K562 (cell line): ENCODE data around the gene TMEM270. TPM values are rescaled to one million over a fixed set of nuclear protein-coding genes. Genes with fewer than 3 reads are reported as not detected.
A peak's percentile ranks its signal among the peaks of the same experiment; 100 is the strongest.

Experiments used
- CCNT2 ChIP-seq: IDR thresholded peaks from 2 replicates; pipeline ENCODE4 v1.6.1; 2011; ENCODE audit warnings: borderline replicate concordance, low read depth, mild to moderate bottlenecking, moderate library complexity, mixed read lengths, low read length; ENCODE audit not compliant: insufficient read length; ENCODE audit errors: extremely low read depth
- CXXC5 ChIP-seq: fragments of 250-450 bp; sonication (Bioruptor Pico); IDR thresholded peaks from 2 replicates; pipeline ENCODE4 v1.8.0; 2022; ENCODE audit warnings: inconsistent platforms, mild to moderate bottlenecking, moderate library complexity
- FOXK2 ChIP-seq, 2 experiments: fragments of 450-650 bp; IDR thresholded peaks in 1 of 2; conservative IDR thresholded peaks in 1 of 2; 2 replicates each; pipeline ENCODE4 v1.6.1; 2016; ENCODE audit warnings: low read depth in 2 of 2, mild to moderate bottlenecking in 1 of 2
- HDAC1 ChIP-seq, 2 experiments: fragments of 450-650 bp; IDR thresholded peaks; 2 replicates each; pipeline ENCODE4 v1.6.1; 2016 to 2017; ENCODE audit warnings: inconsistent platforms in 1 of 2, mild to moderate bottlenecking in 1 of 2, moderate library complexity in 1 of 2
- HMGN3 ChIP-seq: IDR thresholded peaks from 2 replicates; pipeline ENCODE4 v1.6.1; 2011; ENCODE audit warnings: borderline replicate concordance, low read depth, mild to moderate bottlenecking, mixed read lengths, low read length; ENCODE audit not compliant: insufficient read length; ENCODE audit errors: extremely low read depth
- KDM5B ChIP-seq: fragments of 200-600 bp; sonication (generic); IDR thresholded peaks from 2 replicates; pipeline ENCODE4 v1.6.1; 2012; ENCODE audit warnings: low read depth, mild to moderate bottlenecking, moderate library complexity, low read length, control low read depth, inconsistent platforms; ENCODE audit not compliant: insufficient replicate concordance
- NCOA4 ChIP-seq: fragments of 450-650 bp; IDR thresholded peaks from 2 replicates; pipeline ENCODE4 v1.6.1; 2018; ENCODE audit warnings: mild to moderate bottlenecking; ENCODE audit not compliant: partially characterized antibody
- SRF ChIP-seq, 2 experiments: fragments of 250-450, 450-650 bp in 1 of 2; sonication (Bioruptor Pico) in 1 of 2; sonication (generic) in 1 of 2; formaldehyde crosslinking; IDR thresholded peaks; 2 replicates each; pipeline versions ENCODE4 v1.5.0 to v1.5.1; 2020 to 2022; ENCODE audit warnings: mild to moderate bottlenecking in 1 of 2, missing genetic modification reagents in 1 of 2
- ZBTB40 ChIP-seq, 2 experiments: fragments of 450-650 bp in 1 of 2; sonication (generic) in 1 of 2; formaldehyde crosslinking in 1 of 2; IDR thresholded peaks; 2 replicates each; pipeline versions ENCODE4 v1.7.1 to v1.9.0; 2016 to 2022; ENCODE audit warnings: inconsistent platforms in 1 of 2, mild to moderate bottlenecking in 1 of 2, missing genetic modification reagents in 1 of 2
- ZNF175 ChIP-seq: fragments of 200-800 bp; sonication (Bioruptor generic); IDR thresholded peaks from 2 replicates; pipeline ENCODE4 v1.6.1; 2016; ENCODE audit warnings: low read depth, mild to moderate bottlenecking, missing genetic modification characterization, missing compliant biosample characterization
- ZNF280A ChIP-seq: fragments of 450-650 bp; IDR thresholded peaks from 2 replicates; pipeline ENCODE4 v1.6.1; 2018; ENCODE audit warnings: mild to moderate bottlenecking, low read depth; ENCODE audit not compliant: partially characterized antibody
- polyA plus RNA-seq, 8 experiments: library from polyadenylated mRNA; depleted of rRNA in 4 of 8; stranded (reverse) in 5 of 8; unstranded in 3 of 8; fragments of >200 nt; fragmentation: Nextera tagmentation in 2 of 8; fragmentation: Illumina TruSeq in 1 of 8; extraction: Ambion mirVana in 2 of 8; extraction: Trizol in 1 of 8; gene quantifications; 2 replicates each; pipeline versions ENCODE4 v1.2.1 to v1.2.3, GENCODE V29; 2011 to 2014; ENCODE audit warnings: inconsistent platforms in 1 of 8, missing spikeins in 1 of 8
- total RNA-seq, 7 experiments: library from RNA; depleted of rRNA in 6 of 7; stranded (reverse); fragments of >200 nt in 6 of 7; fragmentation: Illumina TruSeq in 2 of 7; extraction: Trizol in 2 of 7; gene quantifications; 2 replicates each; pipeline versions ENCODE4 v1.2.1 to v1.2.3, GENCODE V29; 2011 to 2021; ENCODE audit warnings: low replicate concordance in 1 of 7
- TF ChIP-seq, protein P1 (sequence below): IDR thresholded peaks from 2 replicates; pipeline ENCODE4 v1.6.1; 2014; ENCODE audit warnings: antibody characterized with exemption

The TMEM270 gene
- total and polyA plus RNA-seq, 9 of the 15 experiments (the other 6 are each of a cell fraction or from before 2014, with no cell fraction given): not detected

GRCh38 chr7:73822319-73823173, 38.4 kb upstream of the TMEM270 start (continued):
- TF ChIP-seq ZNF280A: no peak
- TF ChIP-seq FOXK2 (conservative IDR thresholded peaks at IDR 0.05 in 1 of 2, IDR thresholded peaks at IDR 0.05 in 1 of 2; ENCODE audit: low read depth in 2 of 2): peak; percentile 47 to 51; a peak in 3 of 4 replicates
- TF ChIP-seq KDM5B: peak; percentile 49
- TF ChIP-seq CXXC5 (CRISPR knock-in tag): peak; percentile 53; the same call in 1 of the 2 replicates
- no peak for TF ChIP-seq ZBTB40 (IDR thresholded peaks at IDR 0.05)
- no peak for TF ChIP-seq ZBTB40 (CRISPR knock-in tag; IDR thresholded peaks at IDR 0.05)
- peak; percentile 83 for TF ChIP-seq CCNT2
- TF ChIP-seq ZNF175 (CRISPR knock-in tag): 0 out of 2 replicates have a peak, but pooled peaks have one; percentile 26
- TF ChIP-seq NCOA4: no peak
- TF ChIP-seq SRF (CRISPR knock-in tag; IDR thresholded peaks at IDR 0.05): peak in 1 of 2 experiments; percentile 87; a peak in 2 of 4 replicates
- TF ChIP-seq, protein P1, sequence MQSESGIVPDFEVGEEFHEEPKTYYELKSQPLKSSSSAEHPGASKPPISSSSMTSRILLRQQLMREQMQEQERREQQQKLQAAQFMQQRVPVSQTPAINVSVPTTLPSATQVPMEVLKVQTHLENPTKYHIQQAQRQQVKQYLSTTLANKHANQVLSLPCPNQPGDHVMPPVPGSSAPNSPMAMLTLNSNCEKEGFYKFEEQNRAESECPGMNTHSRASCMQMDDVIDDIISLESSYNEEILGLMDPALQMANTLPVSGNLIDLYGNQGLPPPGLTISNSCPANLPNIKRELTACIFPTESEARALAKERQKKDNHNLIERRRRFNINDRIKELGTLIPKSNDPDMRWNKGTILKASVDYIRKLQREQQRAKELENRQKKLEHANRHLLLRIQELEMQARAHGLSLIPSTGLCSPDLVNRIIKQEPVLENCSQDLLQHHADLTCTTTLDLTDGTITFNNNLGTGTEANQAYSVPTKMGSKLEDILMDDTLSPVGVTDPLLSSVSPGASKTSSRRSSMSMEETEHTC: 0 out of 2 replicates have a peak, but pooled peaks have one; percentile 15
- TF ChIP-seq HDAC1 (IDR thresholded peaks at IDR 0.05): peak in 1 of 2 experiments; percentile 82; a peak in 2 of 4 replicates
- peak; percentile 77 for TF ChIP-seq HMGN3
